ENCODE results near the gene PC. TPM values are rescaled to one million over a fixed set of nuclear protein-coding genes. Genes with fewer than 3 reads are reported as not detected.
A peak's percentile ranks its signal among the peaks of the same experiment; 100 is the strongest.

Gene PC
- total RNA-seq, 1 donor from 2014 or later, result 47.4 TPM

DNA sequence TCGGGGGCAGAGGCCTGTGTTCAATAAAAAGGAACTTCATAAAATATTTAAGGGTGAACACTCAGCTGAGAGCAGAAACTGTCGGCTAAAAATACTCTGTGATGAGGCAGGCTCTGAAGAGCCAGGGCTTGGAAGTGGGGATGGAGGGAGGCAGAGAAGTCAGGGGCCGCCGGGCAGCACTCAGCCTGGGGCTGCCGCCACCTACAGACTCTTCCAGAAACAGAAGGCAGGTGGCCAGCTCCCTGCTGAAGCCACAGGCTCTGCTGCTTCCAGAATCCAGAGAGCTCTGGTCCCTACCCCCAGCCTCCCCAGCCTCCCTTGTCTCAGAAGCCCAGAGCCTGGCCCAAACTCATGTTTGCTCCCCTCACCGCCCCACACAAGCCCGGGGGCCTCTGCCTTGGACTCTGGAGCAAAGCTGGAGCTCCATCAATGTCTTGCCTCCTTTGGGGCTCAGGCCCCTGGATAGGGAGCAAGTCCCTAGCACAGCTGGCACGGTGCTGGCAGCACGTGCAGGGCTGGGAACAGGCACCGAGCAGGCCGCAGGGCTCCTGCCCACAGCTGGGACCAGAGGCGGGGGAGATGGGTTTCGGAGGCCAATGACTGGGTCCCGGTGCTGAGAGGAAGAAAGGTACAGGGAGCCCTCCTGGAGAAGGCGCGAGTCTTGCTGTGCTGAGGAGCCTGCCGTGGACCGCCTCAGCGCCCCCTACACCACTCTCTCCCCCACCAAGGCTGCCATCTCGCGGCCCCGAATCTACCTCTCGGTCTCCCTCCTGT lies 93.1 kb downstream of the PC start:
- Mint-ChIP-seq H3K4me3 (ENCODE audit: unreplicated experiment) (no peak overlapping the region), H3K27me3 (ENCODE audit: unreplicated experiment) (peaks cover 4% of the 10 kb centered on the region), H3K4me1 (ENCODE audit: low read depth, unreplicated experiment) (peaks cover 5% of the 10 kb centered on the region), H3K9me3 (ENCODE audit: unreplicated experiment) (peaks cover 4% of the 10 kb centered on the region), H3K27ac (ENCODE audit: unreplicated experiment) (no peak overlapping the region), H3K36me3 (ENCODE audit: unreplicated experiment) (peaks cover 3% of the 10 kb centered on the region)
- TF ChIP-seq, protein P1, sequence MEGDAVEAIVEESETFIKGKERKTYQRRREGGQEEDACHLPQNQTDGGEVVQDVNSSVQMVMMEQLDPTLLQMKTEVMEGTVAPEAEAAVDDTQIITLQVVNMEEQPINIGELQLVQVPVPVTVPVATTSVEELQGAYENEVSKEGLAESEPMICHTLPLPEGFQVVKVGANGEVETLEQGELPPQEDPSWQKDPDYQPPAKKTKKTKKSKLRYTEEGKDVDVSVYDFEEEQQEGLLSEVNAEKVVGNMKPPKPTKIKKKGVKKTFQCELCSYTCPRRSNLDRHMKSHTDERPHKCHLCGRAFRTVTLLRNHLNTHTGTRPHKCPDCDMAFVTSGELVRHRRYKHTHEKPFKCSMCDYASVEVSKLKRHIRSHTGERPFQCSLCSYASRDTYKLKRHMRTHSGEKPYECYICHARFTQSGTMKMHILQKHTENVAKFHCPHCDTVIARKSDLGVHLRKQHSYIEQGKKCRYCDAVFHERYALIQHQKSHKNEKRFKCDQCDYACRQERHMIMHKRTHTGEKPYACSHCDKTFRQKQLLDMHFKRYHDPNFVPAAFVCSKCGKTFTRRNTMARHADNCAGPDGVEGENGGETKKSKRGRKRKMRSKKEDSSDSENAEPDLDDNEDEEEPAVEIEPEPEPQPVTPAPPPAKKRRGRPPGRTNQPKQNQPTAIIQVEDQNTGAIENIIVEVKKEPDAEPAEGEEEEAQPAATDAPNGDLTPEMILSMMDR (IDR thresholded peaks at IDR 0.05; ENCODE audit: partially characterized antibody, unreplicated experiment), result no peak
- peak; percentile 35 for DNase-seq

DNA sequence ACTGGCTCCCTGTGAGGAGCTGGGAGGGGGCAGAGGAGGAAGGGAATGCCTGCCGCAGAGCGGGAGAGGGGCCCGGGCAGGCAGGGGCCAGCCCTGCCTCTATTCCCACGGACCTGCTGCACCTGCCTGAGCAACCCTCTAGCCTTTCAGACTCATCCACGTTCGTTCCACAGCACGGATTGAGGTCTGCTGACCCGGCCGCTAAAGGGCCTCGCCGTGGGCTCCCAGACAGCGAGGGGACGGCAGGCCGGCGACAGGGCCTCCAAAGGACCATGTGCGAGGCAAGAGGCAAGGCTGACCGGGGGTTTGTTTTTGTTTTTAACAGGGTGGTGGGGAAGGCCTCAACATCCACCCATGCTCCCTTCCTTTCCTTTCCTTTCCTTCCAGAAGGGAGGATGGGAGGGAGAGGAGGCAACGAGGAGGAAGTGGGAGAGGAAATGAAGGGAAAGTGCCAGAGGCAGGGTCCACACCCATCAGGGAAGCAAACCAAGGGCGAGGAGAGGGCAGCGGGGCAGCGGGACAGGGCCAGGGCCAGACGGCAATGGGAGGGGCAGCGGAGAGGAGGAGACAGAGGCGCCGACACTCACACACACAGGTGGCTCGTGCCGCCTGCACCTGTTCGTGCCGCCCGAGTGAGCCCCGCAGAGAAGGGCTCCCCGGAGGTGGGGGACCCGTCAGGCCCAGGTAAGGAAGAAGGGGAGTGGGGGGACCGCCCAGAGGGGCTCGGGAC lies 93.8 kb downstream of the PC start:
- H3K27me3 Mint-ChIP-seq (ENCODE audit: unreplicated experiment), result peaks cover 4% of the 10 kb centered on the region

DNA sequence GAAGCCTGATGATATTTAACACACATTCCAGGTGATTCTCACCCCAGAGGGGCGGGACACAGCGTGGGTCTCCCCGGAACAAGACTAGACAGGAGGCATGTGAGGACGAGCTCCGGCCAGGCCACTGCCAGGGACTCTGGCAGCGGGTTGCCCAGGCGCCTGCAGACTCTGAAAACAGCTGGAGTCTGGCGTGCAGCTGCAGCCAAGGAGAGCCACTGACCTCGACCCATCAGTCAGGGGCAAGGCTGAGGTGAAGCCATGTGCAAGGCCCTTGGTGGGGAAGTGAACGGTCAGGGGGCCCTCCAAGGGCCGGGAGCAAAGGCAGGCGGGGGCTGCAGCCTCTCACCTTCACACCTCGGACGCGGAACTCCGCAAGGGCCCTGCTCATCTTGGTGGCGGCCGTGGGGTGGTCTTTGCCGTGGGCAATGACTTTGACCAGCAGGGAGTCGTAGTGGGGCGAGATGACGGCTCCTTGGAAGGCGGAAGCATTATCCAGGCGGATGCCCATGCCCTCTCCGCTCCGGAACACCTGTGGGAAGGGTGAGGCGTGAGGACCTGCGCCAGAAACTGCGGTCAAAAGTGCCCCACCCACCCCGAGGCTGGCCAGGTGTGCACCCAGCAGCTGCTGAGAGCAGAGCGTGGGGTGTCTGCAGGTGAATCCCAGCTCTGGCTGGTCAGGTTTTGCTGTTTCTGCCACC lies 94.6 kb downstream of the PC start:
- Mint-ChIP-seq H3K4me3 (ENCODE audit: unreplicated experiment) (no peak overlapping the region), H3K36me3 (ENCODE audit: unreplicated experiment) (peaks cover 3% of the 10 kb centered on the region)
- DNase-seq, result no peak

More for the DNA sequence above, 93.8 kb downstream of the PC start:
- DNase-seq, result peak; percentile 18
- Mint-ChIP-seq H3K4me1 (ENCODE audit: low read depth, unreplicated experiment) (peaks cover 5% of the 10 kb centered on the region), H3K4me3 (ENCODE audit: unreplicated experiment) (no peak overlapping the region), H3K9me3 (ENCODE audit: unreplicated experiment) (peaks cover 4% of the 10 kb centered on the region), H3K27ac (ENCODE audit: unreplicated experiment) (no peak overlapping the region), H3K36me3 (ENCODE audit: unreplicated experiment) (peaks cover 3% of the 10 kb centered on the region)
- TF ChIP-seq, protein P1 (IDR thresholded peaks at IDR 0.05; ENCODE audit: partially characterized antibody, unreplicated experiment), result no peak

GRCh38 chr11:66862559-66863037 lies 95.6 kb downstream of the PC start:
- Mint-ChIP-seq H3K27me3 (ENCODE audit: unreplicated experiment) (peaks cover 4% of the 10 kb centered on the region), H3K4me3 (ENCODE audit: unreplicated experiment) (no peak overlapping the region), H3K4me1 (ENCODE audit: low read depth, unreplicated experiment) (peaks cover 2% of the 10 kb centered on the region), H3K36me3 (ENCODE audit: unreplicated experiment) (no peaks in the 10 kb centered on the region), H3K9me3 (ENCODE audit: unreplicated experiment) (peaks cover 2% of the 10 kb centered on the region), H3K27ac (ENCODE audit: unreplicated experiment) (no peak overlapping the region)
- TF ChIP-seq, protein P1 (IDR thresholded peaks at IDR 0.05; ENCODE audit: partially characterized antibody, unreplicated experiment), result no peak
- DNase-seq, result peak; percentile 29

More for the DNA sequence above, 94.6 kb downstream of the PC start:
- peaks cover 5% of the 10 kb centered on the region for H3K4me1 Mint-ChIP-seq (ENCODE audit: low read depth, unreplicated experiment)
- peaks cover 2% of the 10 kb centered on the region for H3K9me3 Mint-ChIP-seq (ENCODE audit: unreplicated experiment)
- peaks cover 4% of the 10 kb centered on the region for H3K27me3 Mint-ChIP-seq (ENCODE audit: unreplicated experiment)
- TF ChIP-seq, protein P1 (IDR thresholded peaks at IDR 0.05; ENCODE audit: partially characterized antibody, unreplicated experiment), result no peak
- no peak overlapping the region for H3K27ac Mint-ChIP-seq (ENCODE audit: unreplicated experiment)

All from glutamatergic neuron (in vitro differentiated cells).